Skeletal muscle cell (primary cell): Measurements from ENCODE around the gene PRKN.

Experiments
- DNase-seq: peaks from one replicate; pipeline ENCODE4 v3.0.0-alpha.2; 2010; ENCODE audit warnings: low read depth
- H3K4me3 ChIP-seq: 2 replicates; pipeline ENCODE4 v1.5.1; 2011; ENCODE audit warnings: low read depth, mild to moderate bottlenecking, control low read depth, low read length, moderate library complexity

The PRKN gene

GRCh38 chr6:162369091-162369490, 358.5 kb downstream of the PRKN start:
- H3K4me3 ChIP-seq = no peak overlapping the region
- DNase-seq = no peak

- no peak for DNase-seq
Observed at GRCh38 chr6:162364488-162364887, 363.1 kb downstream of the PRKN start.

GRCh38 chr6:162363757-162364156, 363.8 kb downstream of the PRKN start:
- DNase-seq = no peak
- no peak overlapping the region for H3K4me3 ChIP-seq

More at GRCh38 chr6:162364488-162364887, 363.1 kb downstream of the PRKN start:
- no peak overlapping the region for H3K4me3 ChIP-seq

GRCh38 chr6:162360901-162361567, 366.5 kb downstream of the PRKN start:
- DNase-seq = no peak
- H3K4me3 ChIP-seq = no peak overlapping the region

GRCh38 chr6:162358625-162359024, 368.9 kb downstream of the PRKN start:
- no peak for DNase-seq

GRCh38 chr6:162345051-162345511, 382.5 kb downstream of the PRKN start:
- no peak overlapping the region for H3K4me3 ChIP-seq
- peak; percentile 37 for DNase-seq

More at GRCh38 chr6:162358625-162359024, 368.9 kb downstream of the PRKN start:
- no peak overlapping the region for H3K4me3 ChIP-seq

GRCh38 chr6:162344646-162345010, 382.9 kb downstream of the PRKN start:
- no peak for DNase-seq

GRCh38 chr6:162343936-162344645, 383.5 kb downstream of the PRKN start:
- peak; percentile 13 for DNase-seq
- H3K4me3 ChIP-seq = no peak overlapping the region

More at GRCh38 chr6:162344646-162345010, 382.9 kb downstream of the PRKN start:
- H3K4me3 ChIP-seq = no peak overlapping the region

- no peak for DNase-seq
Observed at GRCh38 chr6:162343198-162343935, 384.2 kb downstream of the PRKN start.

GRCh38 chr6:162337412-162337811, 390.2 kb downstream of the PRKN start:
- no peak for DNase-seq
- no peak overlapping the region for H3K4me3 ChIP-seq

More at GRCh38 chr6:162343198-162343935, 384.2 kb downstream of the PRKN start:
- no peak overlapping the region for H3K4me3 ChIP-seq

- DNase-seq = no peak
- H3K4me3 ChIP-seq = no peak overlapping the region
Observed at GRCh38 chr6:162336359-162336758, 391.2 kb downstream of the PRKN start.

- DNase-seq = no peak
- H3K4me3 ChIP-seq = no peak overlapping the region
Observed at GRCh38 chr6:162332365-162332764, 395.2 kb downstream of the PRKN start.

GRCh38 chr6:162331911-162332310, 395.7 kb downstream of the PRKN start:
- no peak for DNase-seq
- no peak overlapping the region for H3K4me3 ChIP-seq

- H3K4me3 ChIP-seq = no peak overlapping the region
- DNase-seq = no peak
Observed at GRCh38 chr6:162325826-162326225, 401.7 kb downstream of the PRKN start.

GRCh38 chr6:162325051-162325450, 402.5 kb downstream of the PRKN start:
- no peak overlapping the region for H3K4me3 ChIP-seq
- DNase-seq = no peak

- no peak for DNase-seq
- no peak overlapping the region for H3K4me3 ChIP-seq
Observed at GRCh38 chr6:162315291-162315690, 412.3 kb downstream of the PRKN start.

- H3K4me3 ChIP-seq = no peak overlapping the region
- DNase-seq = no peak
Observed at GRCh38 chr6:162313922-162314660, 413.5 kb downstream of the PRKN start.

GRCh38 chr6:162307865-162308264, 419.7 kb downstream of the PRKN start:
- H3K4me3 ChIP-seq = no peak overlapping the region
- DNase-seq = no peak

GRCh38 chr6:162306616-162307015, 420.9 kb downstream of the PRKN start:
- H3K4me3 ChIP-seq = no peak overlapping the region
- DNase-seq = no peak

- no peak overlapping the region for H3K4me3 ChIP-seq
- DNase-seq = no peak
Observed at GRCh38 chr6:162301128-162301527, 426.4 kb downstream of the PRKN start.
